Measurements from ENCODE around the gene SERPINB6. TPM values are rescaled to one million over a fixed set of nuclear protein-coding genes. Genes with fewer than 3 reads are reported as not detected.

Gene SERPINB6
- polyA plus RNA-seq, 1 experiment: 89.6 TPM

GRCh38 chr6:2961506-2961905, 9.9 kb downstream of the SERPINB6 start:
- H3K4me3 ChIP-seq (ENCODE audit: low read depth, low read length): no peak overlapping the region
- no peaks in the 10 kb centered on the region for H3K36me3 ChIP-seq (ENCODE audit: control insufficient read depth, insufficient read depth, low read length)
- TF ChIP-seq, protein P1, sequence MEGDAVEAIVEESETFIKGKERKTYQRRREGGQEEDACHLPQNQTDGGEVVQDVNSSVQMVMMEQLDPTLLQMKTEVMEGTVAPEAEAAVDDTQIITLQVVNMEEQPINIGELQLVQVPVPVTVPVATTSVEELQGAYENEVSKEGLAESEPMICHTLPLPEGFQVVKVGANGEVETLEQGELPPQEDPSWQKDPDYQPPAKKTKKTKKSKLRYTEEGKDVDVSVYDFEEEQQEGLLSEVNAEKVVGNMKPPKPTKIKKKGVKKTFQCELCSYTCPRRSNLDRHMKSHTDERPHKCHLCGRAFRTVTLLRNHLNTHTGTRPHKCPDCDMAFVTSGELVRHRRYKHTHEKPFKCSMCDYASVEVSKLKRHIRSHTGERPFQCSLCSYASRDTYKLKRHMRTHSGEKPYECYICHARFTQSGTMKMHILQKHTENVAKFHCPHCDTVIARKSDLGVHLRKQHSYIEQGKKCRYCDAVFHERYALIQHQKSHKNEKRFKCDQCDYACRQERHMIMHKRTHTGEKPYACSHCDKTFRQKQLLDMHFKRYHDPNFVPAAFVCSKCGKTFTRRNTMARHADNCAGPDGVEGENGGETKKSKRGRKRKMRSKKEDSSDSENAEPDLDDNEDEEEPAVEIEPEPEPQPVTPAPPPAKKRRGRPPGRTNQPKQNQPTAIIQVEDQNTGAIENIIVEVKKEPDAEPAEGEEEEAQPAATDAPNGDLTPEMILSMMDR (IDR thresholded peaks at IDR 0.05; ENCODE audit: insufficient read depth, low read depth, low read length): no peak
- POLR2A ChIA-PET: no interaction called here
- DNase-seq (ENCODE audit: low read depth): no peak
- CTCF ChIA-PET: interaction anchor here (1.5 kb wide), 1 partner anchor 9 kb away, joined by 9 read pairs; no protein-coding TSS in a partner anchor
- no peaks in the 10 kb centered on the region for H3K27me3 ChIP-seq (ENCODE audit: control insufficient read depth, insufficient read depth, low read length)

- Histone ChIP-seq H3K27me3 (ENCODE audit: control insufficient read depth, insufficient read depth, low read length) (no peaks in the 10 kb centered on the region), H3K4me3 (ENCODE audit: low read depth, low read length) (no peak overlapping the region), H3K36me3 (ENCODE audit: control insufficient read depth, insufficient read depth, low read length) (no peaks in the 10 kb centered on the region; the same call in 1 of the 2 replicates)
- TF ChIP-seq, protein P1 (IDR thresholded peaks at IDR 0.05; ENCODE audit: insufficient read depth, low read depth, low read length): no peak
- POLR2A ChIA-PET: no interaction called here
- DNase-seq (ENCODE audit: low read depth): no peak
- CTCF ChIA-PET: interaction anchor here (0.6 to 1.5 kb wide), 3 partner anchors 9 to 28 kb away, joined by 3 to 11 read pairs (median 9); no protein-coding TSS in a partner anchor
Measured at GRCh38 chr6:2960935-2961334, 10.4 kb downstream of the SERPINB6 start.

GRCh38 chr6:2959909-2960719, 11.3 kb downstream of the SERPINB6 start:
- ChIA-PET CTCF (interaction anchor here (0.6 to 1.5 kb wide), 4 partner anchors 8 to 29 kb away, joined by 3 to 11 read pairs (median 6); no protein-coding TSS in a partner anchor), POLR2A (no interaction called here)
- TF ChIP-seq, protein P1 (IDR thresholded peaks at IDR 0.05; ENCODE audit: insufficient read depth, low read depth, low read length): no peak
- H3K4me3 ChIP-seq (ENCODE audit: low read depth, low read length): no peak overlapping the region
- H3K36me3 ChIP-seq (ENCODE audit: control insufficient read depth, insufficient read depth, low read length): no peaks in the 10 kb centered on the region; the same call in 1 of the 2 replicates
- peak; percentile 49 for DNase-seq (ENCODE audit: low read depth)
- H3K27me3 ChIP-seq (ENCODE audit: control insufficient read depth, insufficient read depth, low read length): no peaks in the 10 kb centered on the region

GRCh38 chr6:2958776-2959175, 12.6 kb downstream of the SERPINB6 start:
- TF ChIP-seq, protein P1 (IDR thresholded peaks at IDR 0.05; ENCODE audit: insufficient read depth, low read depth, low read length): no peak
- CTCF ChIA-PET: interaction anchor here (1.8 kb wide), 1 partner anchor 30 kb away, joined by 4 read pairs; no protein-coding TSS in a partner anchor
- POLR2A ChIA-PET: no interaction called here
- no peak for DNase-seq (ENCODE audit: low read depth)
- no peak overlapping the region for H3K4me3 ChIP-seq (ENCODE audit: low read depth, low read length)
- H3K27me3 ChIP-seq (ENCODE audit: control insufficient read depth, insufficient read depth, low read length): no peaks in the 10 kb centered on the region
- no peaks in the 10 kb centered on the region; the same call in 1 of the 2 replicates for H3K36me3 ChIP-seq (ENCODE audit: control insufficient read depth, insufficient read depth, low read length)

GRCh38 chr6:2958331-2958711, 13.0 kb downstream of the SERPINB6 start:
- TF ChIP-seq, protein P1 (IDR thresholded peaks at IDR 0.05; ENCODE audit: insufficient read depth, low read depth, low read length): no peak
- Histone ChIP-seq H3K36me3 (ENCODE audit: control insufficient read depth, insufficient read depth, low read length) (no peaks in the 10 kb centered on the region; the same call in 1 of the 2 replicates), H3K27me3 (ENCODE audit: control insufficient read depth, insufficient read depth, low read length) (no peaks in the 10 kb centered on the region), H3K4me3 (ENCODE audit: low read depth, low read length) (no peak overlapping the region)
- no peak for DNase-seq (ENCODE audit: low read depth)
- ChIA-PET POLR2A (no interaction called here), CTCF (interaction anchor here (1.8 kb wide), 1 partner anchor 30 kb away, joined by 4 read pairs; no protein-coding TSS in a partner anchor)
